GM12878 (cell line): Measurements from ENCODE around the gene MPP2. TPM values are rescaled to one million over a fixed set of nuclear protein-coding genes. Genes with fewer than 3 reads are reported as not detected.

Experiments used
- ATAC-seq: fragments of 200-7000 bp; cut with Tn5 transposase; 3 replicates; pipeline ENCODE4 v1.9.1; 2020; ENCODE audit warnings: mild to moderate bottlenecking, moderate library complexity
- BruUV-seq: library from RNA; stranded (reverse); fragments of 400-500 nt; replicated peaks from 2 replicates; lab custom pipeline; 2021; lab: Mats Ljungman, UMichigan
- CTCF ChIA-PET: fragments of 300-600 bp; sonication (Branson Sonifier 250); formaldehyde crosslinking; extraction: SDS; loops from one replicate; lab custom pipeline; 2021; ENCODE audit warnings: inconsistent platforms; lab: Yijun Ruan, JAX
- POLR2A ChIA-PET: fragments of 350-600 bp; formaldehyde crosslinking; extraction: SDS; loops from one replicate; lab custom pipeline; 2021; ENCODE audit warnings: inconsistent platforms; lab: Charles Lee
- RAD21 ChIA-PET: fragments of 300-600 bp; sonication (Branson Sonifier 250); formaldehyde crosslinking; loops from one replicate; lab custom pipeline; 2023; ENCODE audit warnings: antibody characterized with exemption; ENCODE audit not compliant: unreplicated experiment; lab: Charles Lee
- SMC1A ChIA-PET: fragments of 300-600 bp; sonication (Branson Sonifier 250); formaldehyde crosslinking; loops from one replicate; lab custom pipeline; 2023; ENCODE audit not compliant: unreplicated experiment, uncharacterized antibody; lab: Charles Lee
- DNase-seq: peaks from one replicate; pipeline ENCODE4 v3.0.0-alpha.2; 2011; ENCODE audit warnings: low read depth, low spot score
- FAIRE-seq: peaks from 3 replicates; lab custom pipeline; 2011; peaks lifted over from hg19 to GRCh38; lab: Jason Lieb, UNC
- H2AFZ ChIP-seq: 2 replicates; pipeline ENCODE4 v1.6.0; 2011; ENCODE audit warnings: low read depth, low read length, control low read depth; ENCODE audit not compliant: control insufficient read depth
- H3K27ac ChIP-seq: 2 replicates; pipeline ENCODE4 v1.5.1; 2011; ENCODE audit warnings: control low read depth; ENCODE audit not compliant: control insufficient read depth, insufficient read depth
- H3K27me3 ChIP-seq, 2 experiments: replicated peaks in 1 of 2; 2 replicates each; pipeline versions ENCODE4 v1.6.0 to v1.6.1; 2011; ENCODE audit warnings: low read length in 1 of 2; ENCODE audit not compliant: control insufficient read depth in 2 of 2, insufficient read depth in 2 of 2
- H3K36me3 ChIP-seq, 2 experiments: 2 replicates each; pipeline ENCODE4 v1.5.1; 2011; ENCODE audit warnings: low read length in 1 of 2; ENCODE audit not compliant: control insufficient read depth in 2 of 2, insufficient read depth in 2 of 2
- H3K4me1 ChIP-seq: 2 replicates; pipeline ENCODE4 v1.6.1; 2011; ENCODE audit warnings: mild to moderate bottlenecking, low read length, moderate library complexity, mixed read lengths; ENCODE audit not compliant: control insufficient read depth, insufficient read depth
- H3K4me2 ChIP-seq: 2 replicates; pipeline ENCODE4 v1.6.0; 2011; ENCODE audit warnings: control low read depth; ENCODE audit not compliant: control insufficient read depth, insufficient read depth
- H3K4me3 ChIP-seq: fragments of 200-600 bp; sonication (generic); 2 replicates; pipeline ENCODE4 v1.5.1; 2016
- H3K79me2 ChIP-seq: 2 replicates; pipeline ENCODE4 v1.6.0; 2011; ENCODE audit warnings: low read length; ENCODE audit not compliant: control insufficient read depth, insufficient read depth
- H3K9ac ChIP-seq: 2 replicates; pipeline ENCODE4 v1.8.0; 2011; ENCODE audit warnings: low read length, control low read depth, mixed read lengths; ENCODE audit not compliant: control insufficient read depth, insufficient read depth
- H3K9me3 ChIP-seq: replicated peaks from 3 replicates; pipeline ENCODE4 v1.5.1; 2011; ENCODE audit warnings: mild to moderate bottlenecking, low read length; ENCODE audit not compliant: control insufficient read depth, insufficient read depth
- H4K20me1 ChIP-seq: 2 replicates; pipeline ENCODE4 v1.6.0; 2011; ENCODE audit not compliant: control insufficient read depth, insufficient read depth
- BCL11A ChIP-seq: IDR thresholded peaks from 2 replicates; pipeline ENCODE4 v1.6.1; 2011; ENCODE audit warnings: low read depth, low read length
- BRCA1 ChIP-seq: IDR thresholded peaks from 2 replicates; pipeline ENCODE4 v1.6.1; 2011; ENCODE audit warnings: low read depth, low read length, improper control_type of control experiment
- CBX3 ChIP-seq: fragments of 200-600 bp; sonication (generic); IDR thresholded peaks from 2 replicates; pipeline ENCODE4 v1.6.1; 2016; ENCODE audit warnings: low read depth, borderline replicate concordance
- CHD4 ChIP-seq: fragments of 200-600 bp; sonication (generic); IDR thresholded peaks from 2 replicates; pipeline ENCODE4 v1.6.1; 2016; ENCODE audit warnings: mild to moderate bottlenecking
- DPF2 ChIP-seq: fragments of 450-650 bp; IDR thresholded peaks from 2 replicates; pipeline ENCODE4 v1.6.1; 2017; ENCODE audit warnings: mild to moderate bottlenecking
- IKZF1 ChIP-seq: fragments of 450-650 bp; conservative IDR thresholded peaks from 2 replicates; pipeline ENCODE4 v1.6.1; 2017; ENCODE audit warnings: antibody characterized with exemption, mild to moderate bottlenecking
- IRF4 ChIP-seq: IDR thresholded peaks from 2 replicates; pipeline ENCODE4 v1.6.1; 2011; ENCODE audit warnings: low read depth, low read length
- JUNB ChIP-seq: IDR thresholded peaks from 2 replicates; pipeline ENCODE4 v1.6.1; 2016; ENCODE audit warnings: antibody characterized with exemption, mild to moderate bottlenecking
- LARP7 ChIP-seq: fragments of 450-650 bp; IDR thresholded peaks from 2 replicates; pipeline ENCODE4 v1.6.1; 2017; ENCODE audit warnings: mild to moderate bottlenecking
- MEF2B ChIP-seq: fragments of 450-650 bp; IDR thresholded peaks from 2 replicates; pipeline ENCODE4 v1.6.1; 2018; ENCODE audit warnings: mild to moderate bottlenecking, moderate library complexity; ENCODE audit not compliant: partially characterized antibody, poor library complexity, severe bottlenecking
- NR2F1 ChIP-seq: fragments of 450-650 bp; conservative IDR thresholded peaks from 2 replicates; pipeline ENCODE4 v1.6.1; 2017; ENCODE audit warnings: mild to moderate bottlenecking
- RAD21 ChIP-seq: IDR thresholded peaks from 2 replicates; pipeline ENCODE4 v1.6.1; 2011; ENCODE audit warnings: mild to moderate bottlenecking, low read depth, low read length, moderate library complexity; ENCODE audit not compliant: insufficient read depth
- SIX5 ChIP-seq: IDR thresholded peaks from 2 replicates; pipeline ENCODE4 v1.6.1; 2011; ENCODE audit warnings: mild to moderate bottlenecking, low read depth, low read length, moderate library complexity; ENCODE audit not compliant: severe bottlenecking
- SMAD1 ChIP-seq: fragments of 450-650 bp; IDR thresholded peaks from 2 replicates; pipeline ENCODE4 v1.6.1; 2018; ENCODE audit warnings: mild to moderate bottlenecking, low read depth; ENCODE audit not compliant: partially characterized antibody
- SMC3 ChIP-seq: IDR thresholded peaks from 2 replicates; pipeline ENCODE4 v1.6.1; 2011; ENCODE audit warnings: low read length, improper control_type of control experiment, borderline replicate concordance
- STAT3 ChIP-seq: IDR thresholded peaks from 2 replicates; pipeline ENCODE4 v1.6.1; 2011; ENCODE audit warnings: low read depth, low read length, improper control_type of control experiment
- WGBS: methylation state at CpG from one replicate; pipeline ENCODE4 v1.1.6; 2016; ENCODE audit warnings: low lambda C conversion rate; ENCODE audit not compliant: insufficient replicate concordance, insufficient coverage; ENCODE audit errors: missing lambda C conversion rate; 5-methylcytosine and 5-hydroxymethylcytosine counted together
- in situ Hi-C: fragments of 300-500 bp; cut with MboI; formaldehyde crosslinking; loops from 9 replicates; pipeline ENCODE4 v1.14.3; 2018; ENCODE audit warnings: mixed read lengths
- intact Hi-C: fragments of 100-400 bp; cut with micrococcal nuclease; formaldehyde crosslinking; loops from one replicate; pipeline ENCODE4 v1.14.2; 2022; ENCODE audit not compliant: unreplicated experiment
- polyA plus RNA-seq, 11 experiments: library from polyadenylated mRNA; depleted of rRNA in 4 of 11; unstranded in 6 of 11; stranded (reverse) in 5 of 11; fragments of >200 nt; fragmentation: Nextera tagmentation in 4 of 11; fragmentation: Illumina TruSeq in 1 of 11; extraction: Ambion mirVana in 4 of 11; extraction: Trizol in 1 of 11; gene quantifications; 1 replicate in 1 of 11; 2 replicates in 10 of 11; pipeline versions ENCODE4 v1.2.1 to v1.2.3, GENCODE V29; 2011 to 2016; ENCODE audit warnings: inconsistent platforms in 2 of 11, missing spikeins in 2 of 11, low read depth in 1 of 11
- total RNA-seq, 4 experiments: library from RNA; depleted of rRNA in 3 of 4; stranded (reverse); fragments of >200 nt in 3 of 4; fragmentation: Illumina TruSeq in 1 of 4; extraction: Trizol in 1 of 4; gene quantifications; 2 replicates each; pipeline versions ENCODE4 v1.2.1 to v1.2.3, GENCODE V29; 2013 to 2021
- TF ChIP-seq, protein P1 (sequence below): IDR thresholded peaks from 2 replicates; pipeline ENCODE4 v1.6.1; 2012; ENCODE audit warnings: mild to moderate bottlenecking, low read depth, low read length
- TF ChIP-seq, protein P2 (sequence below): fragments of 450-650 bp; IDR thresholded peaks from 2 replicates; pipeline ENCODE4 v1.6.1; 2017; ENCODE audit warnings: mild to moderate bottlenecking, moderate library complexity

The MPP2 gene
- total and polyA plus RNA-seq, 10 of the 15 experiments (the other 5 are each of a cell fraction or from before 2014, with no cell fraction given): 0.02 to 0.23 (median 0.15) TPM; not detected in 2

- Histone ChIP-seq H3K27ac (no peak overlapping the region), H3K4me2 (no peak overlapping the region), H3K4me3 (no peak overlapping the region), H3K36me3 (no peaks in the 10 kb centered on the region), H3K9ac (no peak overlapping the region), H3K27me3 (no peaks in the 10 kb centered on the region; a peak in 3 of 4 replicates), H3K9me3 (no peaks in the 10 kb centered on the region), H2AFZ (no peak overlapping the region), H3K4me1 (no peaks in the 10 kb centered on the region), H4K20me1 (no peaks in the 10 kb centered on the region), H3K79me2 (no peaks in the 10 kb centered on the region)
- intact Hi-C loops (no loop called here), in situ Hi-C loops (no loop called here)
- WGBS: 55% methylated on average over 9 of the region's 9 CpGs
- SMC1A ChIA-PET: no interaction called here
- no peak for TF ChIP-seq BCL11A
- no peak for TF ChIP-seq CBX3
- no peak for TF ChIP-seq IKZF1
- no peak for TF ChIP-seq MEF2B
- no peak for TF ChIP-seq SMC3
- no peak for TF ChIP-seq NR2F1
- TF ChIP-seq CHD4: no peak
- TF ChIP-seq STAT3: no peak
- no peak for TF ChIP-seq IRF4
- TF ChIP-seq BRCA1: no peak
- no peak for TF ChIP-seq LARP7
- TF ChIP-seq, protein P1, sequence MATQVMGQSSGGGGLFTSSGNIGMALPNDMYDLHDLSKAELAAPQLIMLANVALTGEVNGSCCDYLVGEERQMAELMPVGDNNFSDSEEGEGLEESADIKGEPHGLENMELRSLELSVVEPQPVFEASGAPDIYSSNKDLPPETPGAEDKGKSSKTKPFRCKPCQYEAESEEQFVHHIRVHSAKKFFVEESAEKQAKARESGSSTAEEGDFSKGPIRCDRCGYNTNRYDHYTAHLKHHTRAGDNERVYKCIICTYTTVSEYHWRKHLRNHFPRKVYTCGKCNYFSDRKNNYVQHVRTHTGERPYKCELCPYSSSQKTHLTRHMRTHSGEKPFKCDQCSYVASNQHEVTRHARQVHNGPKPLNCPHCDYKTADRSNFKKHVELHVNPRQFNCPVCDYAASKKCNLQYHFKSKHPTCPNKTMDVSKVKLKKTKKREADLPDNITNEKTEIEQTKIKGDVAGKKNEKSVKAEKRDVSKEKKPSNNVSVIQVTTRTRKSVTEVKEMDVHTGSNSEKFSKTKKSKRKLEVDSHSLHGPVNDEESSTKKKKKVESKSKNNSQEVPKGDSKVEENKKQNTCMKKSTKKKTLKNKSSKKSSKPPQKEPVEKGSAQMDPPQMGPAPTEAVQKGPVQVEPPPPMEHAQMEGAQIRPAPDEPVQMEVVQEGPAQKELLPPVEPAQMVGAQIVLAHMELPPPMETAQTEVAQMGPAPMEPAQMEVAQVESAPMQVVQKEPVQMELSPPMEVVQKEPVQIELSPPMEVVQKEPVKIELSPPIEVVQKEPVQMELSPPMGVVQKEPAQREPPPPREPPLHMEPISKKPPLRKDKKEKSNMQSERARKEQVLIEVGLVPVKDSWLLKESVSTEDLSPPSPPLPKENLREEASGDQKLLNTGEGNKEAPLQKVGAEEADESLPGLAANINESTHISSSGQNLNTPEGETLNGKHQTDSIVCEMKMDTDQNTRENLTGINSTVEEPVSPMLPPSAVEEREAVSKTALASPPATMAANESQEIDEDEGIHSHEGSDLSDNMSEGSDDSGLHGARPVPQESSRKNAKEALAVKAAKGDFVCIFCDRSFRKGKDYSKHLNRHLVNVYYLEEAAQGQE: no peak
- no peak for TF ChIP-seq SMAD1
- TF ChIP-seq, protein P2, sequence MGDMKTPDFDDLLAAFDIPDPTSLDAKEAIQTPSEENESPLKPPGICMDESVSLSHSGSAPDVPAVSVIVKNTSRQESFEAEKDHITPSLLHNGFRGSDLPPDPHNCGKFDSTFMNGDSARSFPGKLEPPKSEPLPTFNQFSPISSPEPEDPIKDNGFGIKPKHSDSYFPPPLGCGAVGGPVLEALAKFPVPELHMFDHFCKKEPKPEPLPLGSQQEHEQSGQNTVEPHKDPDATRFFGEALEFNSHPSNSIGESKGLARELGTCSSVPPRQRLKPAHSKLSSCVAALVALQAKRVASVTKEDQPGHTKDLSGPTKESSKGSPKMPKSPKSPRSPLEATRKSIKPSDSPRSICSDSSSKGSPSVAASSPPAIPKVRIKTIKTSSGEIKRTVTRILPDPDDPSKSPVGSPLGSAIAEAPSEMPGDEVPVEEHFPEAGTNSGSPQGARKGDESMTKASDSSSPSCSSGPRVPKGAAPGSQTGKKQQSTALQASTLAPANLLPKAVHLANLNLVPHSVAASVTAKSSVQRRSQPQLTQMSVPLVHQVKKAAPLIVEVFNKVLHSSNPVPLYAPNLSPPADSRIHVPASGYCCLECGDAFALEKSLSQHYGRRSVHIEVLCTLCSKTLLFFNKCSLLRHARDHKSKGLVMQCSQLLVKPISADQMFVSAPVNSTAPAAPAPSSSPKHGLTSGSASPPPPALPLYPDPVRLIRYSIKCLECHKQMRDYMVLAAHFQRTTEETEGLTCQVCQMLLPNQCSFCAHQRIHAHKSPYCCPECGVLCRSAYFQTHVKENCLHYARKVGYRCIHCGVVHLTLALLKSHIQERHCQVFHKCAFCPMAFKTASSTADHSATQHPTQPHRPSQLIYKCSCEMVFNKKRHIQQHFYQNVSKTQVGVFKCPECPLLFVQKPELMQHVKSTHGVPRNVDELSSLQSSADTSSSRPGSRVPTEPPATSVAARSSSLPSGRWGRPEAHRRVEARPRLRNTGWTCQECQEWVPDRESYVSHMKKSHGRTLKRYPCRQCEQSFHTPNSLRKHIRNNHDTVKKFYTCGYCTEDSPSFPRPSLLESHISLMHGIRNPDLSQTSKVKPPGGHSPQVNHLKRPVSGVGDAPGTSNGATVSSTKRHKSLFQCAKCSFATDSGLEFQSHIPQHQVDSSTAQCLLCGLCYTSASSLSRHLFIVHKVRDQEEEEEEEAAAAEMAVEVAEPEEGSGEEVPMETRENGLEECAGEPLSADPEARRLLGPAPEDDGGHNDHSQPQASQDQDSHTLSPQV: no peak
- no peak for TF ChIP-seq DPF2
- TF ChIP-seq RAD21: no peak
- TF ChIP-seq JUNB: no peak
- no peak for TF ChIP-seq SIX5
- DNase-seq (no peak), ATAC-seq (no peak), FAIRE-seq (no peak)
- POLR2A ChIA-PET: no interaction called here
- RAD21 ChIA-PET: no interaction called here
- no TSS peak for BruUV-seq
- CTCF ChIA-PET: interaction anchor here (1.2 kb wide), 1 partner anchor 9 kb away, joined by 5 read pairs; the partner anchor contains the start of gene CD300LG
Measured at GRCh38 chr17:43855061-43855460, 52.3 kb downstream of the MPP2 start.
